HCT116 (cell line): ENCODE results near the gene CFD.

Experiments used
- EZH2 ChIP-seq: fragments of 200-600 bp; sonication (generic); IDR thresholded peaks from 2 replicates; pipeline ENCODE4 v1.6.1; 2017; ENCODE audit warnings: antibody characterized with exemption, mixed run types
- SIN3A ChIP-seq: IDR thresholded peaks from 2 replicates; pipeline ENCODE4 v1.6.1; 2012; ENCODE audit warnings: low read depth
- ZFX ChIP-seq: fragments of 450-650 bp; IDR thresholded peaks from 2 replicates; pipeline ENCODE4 v1.6.1; 2017
- TF ChIP-seq, protein P1 (sequence below): IDR thresholded peaks from 2 replicates; pipeline ENCODE4 v1.6.1; 2012; ENCODE audit warnings: low read depth
- TF ChIP-seq, protein P2 (sequence below), 3 experiments: fragments of 200-600 bp in 1 of 3; sonication (generic) in 1 of 3; IDR thresholded peaks in 2 of 3; conservative IDR thresholded peaks in 1 of 3; 2 replicates each; pipeline ENCODE4 v1.5.1; 2012 to 2017; ENCODE audit warnings: low read depth in 2 of 3, low read length in 2 of 3, antibody characterized with exemption in 1 of 3, borderline replicate concordance in 1 of 3, control low read depth in 1 of 3, mild to moderate bottlenecking in 1 of 3, mixed read lengths in 1 of 3, mixed run types in 1 of 3, moderate library complexity in 1 of 3; ENCODE audit not compliant: insufficient read depth in 1 of 3
- TF ChIP-seq, protein P3 (sequence below): IDR thresholded peaks from 2 replicates; pipeline ENCODE4 v1.6.1; 2012

DNA sequence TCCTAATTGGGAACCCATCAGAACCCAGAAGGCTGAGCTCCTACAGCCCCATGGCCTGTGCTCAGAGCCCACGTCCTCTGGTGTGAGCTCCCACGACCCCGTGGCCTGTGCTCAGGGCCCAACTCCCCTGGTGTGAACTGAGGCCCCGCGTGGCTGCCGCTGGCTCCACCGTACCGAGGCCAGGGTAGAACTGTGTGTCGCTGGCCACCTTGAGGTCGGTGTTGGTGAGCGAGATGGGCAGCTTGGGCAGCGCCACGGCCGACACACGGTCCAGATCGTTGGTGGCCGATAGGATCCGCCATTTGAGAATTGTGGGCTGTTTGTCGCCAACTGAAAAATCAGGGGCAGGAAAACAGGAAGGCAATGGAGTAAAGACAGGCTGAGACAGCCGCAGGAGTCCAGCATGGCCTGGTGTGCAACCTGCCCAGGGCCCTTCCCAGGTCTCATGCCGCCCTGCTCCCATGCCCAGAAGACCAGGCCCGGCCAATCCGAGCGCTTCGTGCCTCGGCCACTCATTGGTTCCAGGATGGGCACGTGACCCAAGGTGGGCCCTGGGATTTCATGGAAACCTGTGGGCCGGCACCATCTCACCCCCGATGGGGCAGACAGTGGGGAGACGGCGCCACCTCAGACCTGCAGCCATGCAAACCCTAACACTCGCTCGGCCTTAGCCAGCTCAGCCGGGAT is 22.1 kb downstream of the CFD start:
- TF ChIP-seq, protein P1, sequence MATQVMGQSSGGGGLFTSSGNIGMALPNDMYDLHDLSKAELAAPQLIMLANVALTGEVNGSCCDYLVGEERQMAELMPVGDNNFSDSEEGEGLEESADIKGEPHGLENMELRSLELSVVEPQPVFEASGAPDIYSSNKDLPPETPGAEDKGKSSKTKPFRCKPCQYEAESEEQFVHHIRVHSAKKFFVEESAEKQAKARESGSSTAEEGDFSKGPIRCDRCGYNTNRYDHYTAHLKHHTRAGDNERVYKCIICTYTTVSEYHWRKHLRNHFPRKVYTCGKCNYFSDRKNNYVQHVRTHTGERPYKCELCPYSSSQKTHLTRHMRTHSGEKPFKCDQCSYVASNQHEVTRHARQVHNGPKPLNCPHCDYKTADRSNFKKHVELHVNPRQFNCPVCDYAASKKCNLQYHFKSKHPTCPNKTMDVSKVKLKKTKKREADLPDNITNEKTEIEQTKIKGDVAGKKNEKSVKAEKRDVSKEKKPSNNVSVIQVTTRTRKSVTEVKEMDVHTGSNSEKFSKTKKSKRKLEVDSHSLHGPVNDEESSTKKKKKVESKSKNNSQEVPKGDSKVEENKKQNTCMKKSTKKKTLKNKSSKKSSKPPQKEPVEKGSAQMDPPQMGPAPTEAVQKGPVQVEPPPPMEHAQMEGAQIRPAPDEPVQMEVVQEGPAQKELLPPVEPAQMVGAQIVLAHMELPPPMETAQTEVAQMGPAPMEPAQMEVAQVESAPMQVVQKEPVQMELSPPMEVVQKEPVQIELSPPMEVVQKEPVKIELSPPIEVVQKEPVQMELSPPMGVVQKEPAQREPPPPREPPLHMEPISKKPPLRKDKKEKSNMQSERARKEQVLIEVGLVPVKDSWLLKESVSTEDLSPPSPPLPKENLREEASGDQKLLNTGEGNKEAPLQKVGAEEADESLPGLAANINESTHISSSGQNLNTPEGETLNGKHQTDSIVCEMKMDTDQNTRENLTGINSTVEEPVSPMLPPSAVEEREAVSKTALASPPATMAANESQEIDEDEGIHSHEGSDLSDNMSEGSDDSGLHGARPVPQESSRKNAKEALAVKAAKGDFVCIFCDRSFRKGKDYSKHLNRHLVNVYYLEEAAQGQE = no peak
- TF ChIP-seq, protein P2, sequence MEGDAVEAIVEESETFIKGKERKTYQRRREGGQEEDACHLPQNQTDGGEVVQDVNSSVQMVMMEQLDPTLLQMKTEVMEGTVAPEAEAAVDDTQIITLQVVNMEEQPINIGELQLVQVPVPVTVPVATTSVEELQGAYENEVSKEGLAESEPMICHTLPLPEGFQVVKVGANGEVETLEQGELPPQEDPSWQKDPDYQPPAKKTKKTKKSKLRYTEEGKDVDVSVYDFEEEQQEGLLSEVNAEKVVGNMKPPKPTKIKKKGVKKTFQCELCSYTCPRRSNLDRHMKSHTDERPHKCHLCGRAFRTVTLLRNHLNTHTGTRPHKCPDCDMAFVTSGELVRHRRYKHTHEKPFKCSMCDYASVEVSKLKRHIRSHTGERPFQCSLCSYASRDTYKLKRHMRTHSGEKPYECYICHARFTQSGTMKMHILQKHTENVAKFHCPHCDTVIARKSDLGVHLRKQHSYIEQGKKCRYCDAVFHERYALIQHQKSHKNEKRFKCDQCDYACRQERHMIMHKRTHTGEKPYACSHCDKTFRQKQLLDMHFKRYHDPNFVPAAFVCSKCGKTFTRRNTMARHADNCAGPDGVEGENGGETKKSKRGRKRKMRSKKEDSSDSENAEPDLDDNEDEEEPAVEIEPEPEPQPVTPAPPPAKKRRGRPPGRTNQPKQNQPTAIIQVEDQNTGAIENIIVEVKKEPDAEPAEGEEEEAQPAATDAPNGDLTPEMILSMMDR (IDR thresholded peaks at IDR 0.05 in 2 of 3, conservative IDR thresholded peaks at IDR 0.05 in 1 of 3; ENCODE audit: borderline replicate concordance in 1 of 3, insufficient read depth in 1 of 3, low read depth in 2 of 3, low read length in 2 of 3) = no peak
- TF ChIP-seq, protein P3, sequence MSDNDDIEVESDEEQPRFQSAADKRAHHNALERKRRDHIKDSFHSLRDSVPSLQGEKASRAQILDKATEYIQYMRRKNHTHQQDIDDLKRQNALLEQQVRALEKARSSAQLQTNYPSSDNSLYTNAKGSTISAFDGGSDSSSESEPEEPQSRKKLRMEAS = no peak
- TF ChIP-seq EZH2 (no peak), SIN3A (no peak), ZFX (no peak)
